Measurements from ENCODE around the gene HDLBP. TPM values are rescaled to one million over a fixed set of nuclear protein-coding genes. Genes with fewer than 3 reads are reported as not detected.

Gene HDLBP
- total and polyA plus RNA-seq, 2 of the 4 experiments (the other 2 are of a cell fraction): 648 to 1,165 TPM

- Histone ChIP-seq H4K91ac (ENCODE audit: insufficient read depth, low read depth, low read length) (no peak overlapping the region), H4K20me1 (ENCODE audit: insufficient read depth, low read length) (peaks cover 94% of the 10 kb centered on the region), H3K9me3 (ENCODE audit: control insufficient read depth, insufficient read depth, low read length) (no peaks in the 10 kb centered on the region), H3K4me2 (ENCODE audit: low read depth, low read length) (no peak overlapping the region), H3K27ac (ENCODE audit: insufficient read depth, low read length) (no peak overlapping the region), H3K56ac (ENCODE audit: extremely low read depth, insufficient read depth, low read length) (no peak overlapping the region), H2BK120ac (ENCODE audit: low read depth, low read length) (no peak overlapping the region), H2BK15ac (ENCODE audit: low read depth, low read length) (no peak overlapping the region), H2AK9ac (replicated peaks; ENCODE audit: low read depth, low read length, poor library complexity) (no peak overlapping the region), H3K36me3 (ENCODE audit: control insufficient read depth, insufficient read depth, low read length) (peaks cover 88% of the 10 kb centered on the region), H4K5ac (ENCODE audit: low read depth, low read length) (no peak overlapping the region), H2BK20ac (ENCODE audit: low read depth, low read length) (no peak overlapping the region), H3K27me3 (ENCODE audit: control insufficient read depth, insufficient read depth, low read length) (no peaks in the 10 kb centered on the region), H3K4me1 (ENCODE audit: control insufficient read depth, insufficient read depth, low read length) (no peaks in the 10 kb centered on the region), H2BK5ac (ENCODE audit: low read depth, low read length, poor library complexity, severe bottlenecking) (no peak overlapping the region), H3K4me3 (ENCODE audit: insufficient read depth, low read depth, low read length) (no peak overlapping the region), H4K8ac (ENCODE audit: low read depth in 2 of 2, low read length in 2 of 2) (no peak overlapping the region), H3K9ac (ENCODE audit: low read depth, low read length) (no peak overlapping the region), H3K18ac (ENCODE audit: low read depth, low read length) (no peak overlapping the region), H2AFZ (replicated peaks; ENCODE audit: low read length, poor library complexity) (no peak overlapping the region), H3K9me1 (ENCODE audit: insufficient read depth, low read length) (peaks cover 4% of the 10 kb centered on the region), H3K79me1 (ENCODE audit: low read depth in 1 of 2, low read length in 2 of 2) (peaks cover 40 to 85% of the 10 kb centered on the region in 2 experiments), H3K23ac (ENCODE audit: low read depth, low read length) (no peak overlapping the region), H2AK5ac (ENCODE audit: low read depth, low read length) (no peak overlapping the region), H3K14ac (replicated peaks; ENCODE audit: low read depth, low read length) (no peak overlapping the region), H3K4ac (ENCODE audit: low read depth, low read length) (no peak overlapping the region)
- DNase-seq (no peak), ATAC-seq (ENCODE audit: low read depth) (no peak)
- no peak for TF ChIP-seq RAD21 (IDR thresholded peaks at IDR 0.05; ENCODE audit: low read length)
- no peak for TF ChIP-seq POLR2A (IDR thresholded peaks at IDR 0.05; ENCODE audit: low read depth, low read length)
- no peak for TF ChIP-seq MAZ (IDR thresholded peaks at IDR 0.05; ENCODE audit: borderline replicate concordance, low read depth, low read length)
- TF ChIP-seq RCOR1 (IDR thresholded peaks at IDR 0.05; ENCODE audit: insufficient replicate concordance, low read length): no peak
- no peak for TF ChIP-seq ELK1 (IDR thresholded peaks at IDR 0.05; ENCODE audit: borderline replicate concordance, low read depth, low read length)
- no peak for TF ChIP-seq NFE2L2 (IDR thresholded peaks at IDR 0.05; ENCODE audit: low read depth, low read length)
- no peak for TF ChIP-seq MXI1 (IDR thresholded peaks at IDR 0.05; ENCODE audit: borderline replicate concordance, low read depth, low read length)
- TF ChIP-seq CHD1 (IDR thresholded peaks at IDR 0.05; ENCODE audit: low read depth, low read length): no peak
- TF ChIP-seq FOS (IDR thresholded peaks at IDR 0.05; ENCODE audit: low read depth, low read length): no peak
- no peak for TF ChIP-seq MAFK (IDR thresholded peaks at IDR 0.05; ENCODE audit: low read depth, low read length)
- no peak for TF ChIP-seq RFX5 (IDR thresholded peaks at IDR 0.05; ENCODE audit: low read depth, low read length)
- TF ChIP-seq CTCF (conservative IDR thresholded peaks at IDR 0.05; ENCODE audit: low read depth, low read length): no peak
- TF ChIP-seq USF2 (IDR thresholded peaks at IDR 0.05; ENCODE audit: low read depth, low read length): no peak
- no peak for TF ChIP-seq SMC3 (IDR thresholded peaks at IDR 0.05; ENCODE audit: low read depth, low read length)
- TF ChIP-seq CEBPB (IDR thresholded peaks at IDR 0.05; ENCODE audit: low read depth, low read length): no peak
- no peak for TF ChIP-seq BHLHE40 (IDR thresholded peaks at IDR 0.05; ENCODE audit: low read depth, low read length)
- ChIA-PET POLR2A (ENCODE audit: unreplicated experiment) (no interaction called here), CTCF (no interaction called here)
- 94% methylated on average over 12 of the region's 14 CpGs; no CpG with 5 or more reads in 1 of the 2 experiments for WGBS, 2 experiments (ENCODE audit: extremely low coverage in 2 of 2, insufficient read length in 1 of 2)
- intact Hi-C loops (cut with micrococcal nuclease): no loop called here
- in situ Hi-C loops (cut with MboI; ENCODE audit: low sequenced_read_pairs): no loop called here
- dilution Hi-C loops (cut with HindIII; ENCODE audit: low sequenced_read_pairs, unreplicated experiment): no loop called here
- no TSS peak for BruUV-seq (replicated peaks)
These were observed 62.5 kb downstream of the HDLBP start for GRCh38 chr2:241252778-241253475.
